Measurements from ENCODE around the gene DAPP1.

GRCh38 chr4:99834569-99834968, 17.9 kb downstream of the DAPP1 start:
- no peak for TF ChIP-seq STAT6 (CRISPR knock-in tag; conservative IDR thresholded peaks at IDR 0.05; ENCODE audit: low read depth)
- no peak for TF ChIP-seq CTCF (IDR thresholded peaks at IDR 0.05)
- no peak for TF ChIP-seq E2F1 (CRISPR knock-in tag; IDR thresholded peaks at IDR 0.05)
- TF ChIP-seq AFF4 (CRISPR knock-in tag; IDR thresholded peaks at IDR 0.05; ENCODE audit: borderline replicate concordance) = no peak
- no peak for TF ChIP-seq ZNF423 (CRISPR knock-in tag; IDR thresholded peaks at IDR 0.05)
- TF ChIP-seq MAX (CRISPR knock-in tag; IDR thresholded peaks at IDR 0.05) = no peak
- TF ChIP-seq USF2 (CRISPR knock-in tag; IDR thresholded peaks at IDR 0.05) = no peak
- no peak for TF ChIP-seq E2F5 (CRISPR knock-in tag; IDR thresholded peaks at IDR 0.05)
- no peak for TF ChIP-seq FOXK1 (CRISPR knock-in tag; IDR thresholded peaks at IDR 0.05)
- TF ChIP-seq ELF4 (CRISPR knock-in tag; IDR thresholded peaks at IDR 0.05; ENCODE audit: low read depth) = no peak
- TF ChIP-seq FOXP4 (CRISPR knock-in tag; IDR thresholded peaks at IDR 0.05) = no peak
